BJ (cell line): Measurements from ENCODE around the gene TMEM250. TPM values are rescaled to one million over a fixed set of nuclear protein-coding genes. Genes with fewer than 3 reads are reported as not detected.

ENCODE experiments used
- CTCF ChIA-PET: fragments of 350-600 bp; formaldehyde crosslinking; extraction: SDS; loops from one replicate; lab custom pipeline; 2021; ENCODE audit warnings: antibody characterized with exemption, inconsistent platforms; lab: Yijun Ruan, JAX
- POLR2A ChIA-PET: fragments of 300-600 bp; sonication (Branson Sonifier 250); formaldehyde crosslinking; extraction: SDS; loops from one replicate; lab custom pipeline; 2021; ENCODE audit warnings: antibody characterized with exemption; lab: Charles Lee
- DNase-seq: peaks from one replicate; pipeline ENCODE4 v3.0.0-alpha.2; 2011; ENCODE audit warnings: low read depth
- H3K27me3 ChIP-seq: 2 replicates; pipeline ENCODE4 v1.6.0; 2011; ENCODE audit warnings: low read length; ENCODE audit not compliant: control insufficient read depth, insufficient read depth
- H3K36me3 ChIP-seq: 2 replicates; pipeline ENCODE4 v1.5.1; 2011; ENCODE audit warnings: low read length; ENCODE audit not compliant: control insufficient read depth, insufficient read depth
- H3K4me3 ChIP-seq: 2 replicates; pipeline ENCODE4 v1.5.1; 2011; ENCODE audit warnings: low read depth, mild to moderate bottlenecking, control low read depth, low read length
- CTCF ChIP-seq: IDR thresholded peaks from 2 replicates; pipeline ENCODE4 v1.5.1; 2011; ENCODE audit warnings: low read depth, mild to moderate bottlenecking, control low read depth, inconsistent platforms, low read length, moderate library complexity; ENCODE audit not compliant: insufficient read depth
- polyA plus RNA-seq: library from polyadenylated mRNA; depleted of rRNA; stranded (reverse); fragments of >200 nt; gene quantifications from 2 replicates; pipeline ENCODE4 v1.2.3, GENCODE V29; 2011

TMEM250 gene
- polyA plus RNA-seq, 1 experiment, result 20.7 TPM

DNA sequence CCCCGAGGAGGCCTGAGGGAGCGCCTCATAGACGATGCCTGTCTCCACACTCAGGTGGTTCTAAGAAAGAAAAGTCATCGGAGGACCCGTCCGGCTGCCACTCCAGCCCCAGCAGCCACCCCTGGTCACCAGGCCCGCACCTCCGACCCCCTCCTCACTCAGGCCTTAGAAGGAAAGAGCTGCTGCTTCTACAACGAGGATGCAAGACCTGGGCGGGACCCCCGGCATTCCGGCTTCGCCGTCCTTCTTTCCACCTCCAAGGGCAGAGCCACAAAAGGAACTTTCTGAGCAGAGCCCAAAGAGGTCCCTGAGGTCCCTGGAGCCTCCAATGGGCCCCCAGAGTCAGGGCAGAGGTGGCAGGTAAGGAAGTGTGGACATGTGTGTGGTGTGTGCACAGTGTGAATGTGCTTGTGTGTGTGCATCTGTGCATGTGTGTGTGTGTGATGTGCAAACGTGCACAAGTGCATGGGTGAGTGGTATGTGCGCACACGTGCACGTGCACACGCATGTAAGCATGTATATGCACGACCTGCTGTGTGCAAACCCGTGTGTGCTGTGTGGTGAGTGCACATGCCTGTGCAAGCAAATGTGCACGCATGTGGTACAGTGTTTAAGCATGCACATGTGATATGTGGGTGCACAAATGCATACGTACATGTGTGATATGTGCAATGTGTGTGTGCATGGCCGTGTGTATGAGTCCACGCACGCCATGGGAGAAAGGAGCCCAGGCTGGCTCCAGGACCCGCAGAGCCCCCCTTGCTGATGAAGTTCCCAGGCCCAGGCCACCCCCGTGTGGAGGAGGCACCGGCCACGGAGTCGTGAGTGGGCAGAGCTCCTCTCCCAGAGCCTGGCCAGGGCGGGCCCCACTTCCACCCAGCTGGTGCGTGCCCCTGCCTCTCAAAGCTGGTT, 27.7 kb upstream of the TMEM250 start:
- CTCF ChIA-PET, result no interaction called here
- Histone ChIP-seq H3K36me3 (no peaks in the 10 kb centered on the region), H3K4me3 (no peak overlapping the region), H3K27me3 (peaks cover 17% of the 10 kb centered on the region)
- no peak for DNase-seq
- POLR2A ChIA-PET, result no interaction called here
- no peak for TF ChIP-seq CTCF

DNA sequence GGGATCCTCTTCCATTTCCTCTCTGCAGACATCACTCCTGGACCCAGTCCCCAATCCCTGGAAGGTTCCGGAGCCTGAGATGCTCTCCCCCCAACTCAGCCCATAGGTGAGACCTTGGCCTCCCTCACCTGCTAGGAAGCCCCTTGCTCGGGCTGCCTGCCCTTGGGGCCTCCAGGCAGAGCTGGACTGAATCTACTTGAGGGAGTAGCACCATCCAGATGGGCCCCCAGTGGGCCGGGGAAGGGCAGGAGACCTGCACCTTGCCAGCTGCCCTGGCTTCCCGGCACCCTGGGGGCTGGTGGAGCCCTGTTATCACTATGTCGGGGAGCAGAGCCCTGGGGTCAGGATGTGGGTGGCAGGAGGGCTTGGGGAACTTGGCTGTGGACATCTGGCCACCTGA, 26.9 kb upstream of the TMEM250 start:
- no peak for TF ChIP-seq CTCF
- DNase-seq, result no peak
- H3K27me3 ChIP-seq, result peaks cover 17% of the 10 kb centered on the region
- no peak overlapping the region for H3K4me3 ChIP-seq
- no peaks in the 10 kb centered on the region for H3K36me3 ChIP-seq
- POLR2A ChIA-PET, result no interaction called here
- CTCF ChIA-PET, result interaction anchor here (0.9 kb wide), 1 partner anchor 38 kb away, joined by 3 read pairs; no protein-coding TSS in a partner anchor

GRCh38 chr9:136144450-136144849, 25.8 kb upstream of the TMEM250 start:
- no peak for TF ChIP-seq CTCF
- peaks cover 15% of the 10 kb centered on the region for H3K27me3 ChIP-seq

GRCh38 chr9:136143215-136144001, 24.7 kb upstream of the TMEM250 start:
- TF ChIP-seq CTCF, result peak; percentile 37
- Histone ChIP-seq H3K4me3 (no peak overlapping the region), H3K27me3 (peaks cover 18% of the 10 kb centered on the region), H3K36me3 (no peaks in the 10 kb centered on the region)
- POLR2A ChIA-PET, result no interaction called here
- no peak for DNase-seq
- CTCF ChIA-PET, result interaction anchor here (0.7 to 1.8 kb wide), 4 partner anchors 10 to 176 kb away, joined by 3 to 8 read pairs (median 4); no protein-coding TSS in a partner anchor

More at GRCh38 chr9:136144450-136144849, 25.8 kb upstream of the TMEM250 start:
- ChIA-PET CTCF (interaction anchor here (0.7 to 1.8 kb wide), 4 partner anchors 12 to 394 kb away, joined by 3 to 8 read pairs (median 4); no protein-coding TSS in a partner anchor), POLR2A (no interaction called here)
- Histone ChIP-seq H3K36me3 (no peaks in the 10 kb centered on the region), H3K4me3 (no peak overlapping the region)
- DNase-seq, result no peak

- DNase-seq, result no peak
- H3K36me3 ChIP-seq, result no peaks in the 10 kb centered on the region
- POLR2A ChIA-PET, result no interaction called here
- peaks cover 18% of the 10 kb centered on the region for H3K27me3 ChIP-seq
- no peak overlapping the region for H3K4me3 ChIP-seq
- TF ChIP-seq CTCF, result no peak
- CTCF ChIA-PET, result interaction anchor here (1.6 to 1.8 kb wide), 2 partner anchors 10 to 175 kb away, joined by 5 to 8 read pairs; no protein-coding TSS in a partner anchor
Measured at GRCh38 chr9:136142859-136143214, 24.2 kb upstream of the TMEM250 start.
